Vagina (tissue), 2 donors: ENCODE measurements around the gene TBC1D4. TPM values are rescaled to one million over a fixed set of nuclear protein-coding genes. Genes with fewer than 3 reads are reported as not detected.
"Not testable (repeated sequence)": the region's sequence is repeated elsewhere in the genome, so short reads cannot be mapped to it uniquely, and the experiment has no call there.

Experiments
- DNase-seq, 2 donors: peaks; one replicate each; pipeline ENCODE4 v3.0.0-alpha.2; 2017; ENCODE audit errors: extremely low spot score in 2 of 2
- H3K27ac ChIP-seq: fragments of 200-600 bp; sonication (generic); one replicate; pipeline ENCODE4 v1.5.1; 2019
- H3K27me3 ChIP-seq: fragments of 200-600 bp; sonication (generic); one replicate; pipeline ENCODE4 v1.5.1; 2019
- H3K36me3 ChIP-seq, 2 donors: fragments of 200-600 bp; sonication (generic); one replicate each; pipeline ENCODE4 v1.5.1; 2017 to 2019
- H3K4me1 ChIP-seq: fragments of 200-600 bp; sonication (generic); one replicate; pipeline ENCODE4 v1.5.1; 2019
- H3K4me3 ChIP-seq, 2 donors: fragments of 200-600 bp; sonication (generic); 1 replicate in 1 of 2; 2 replicates in 1 of 2; pipeline ENCODE4 v1.5.1; 2016 to 2019
- H3K9me3 ChIP-seq: fragments of 200-600 bp; sonication (generic); one replicate; pipeline ENCODE4 v1.5.1; 2019
- POLR2A ChIP-seq, 2 donors: fragments of 450-650 bp; IDR thresholded peaks; one replicate each; pipeline ENCODE4 v1.6.1; 2017; ENCODE audit warnings: antibody characterized with exemption in 2 of 2, mild to moderate bottlenecking in 2 of 2, moderate library complexity in 2 of 2
- POLR2AphosphoS5 ChIP-seq, 2 donors: sonication (generic); formaldehyde crosslinking; IDR thresholded peaks; one replicate each; pipeline ENCODE4 v1.9.0; 2017; ENCODE audit warnings: antibody characterized with exemption in 2 of 2, mild to moderate bottlenecking in 2 of 2, low read depth in 1 of 2; ENCODE audit not compliant: insufficient read depth in 1 of 2
- intact Hi-C: fragments of 100-400 bp; cut with DNase I; formaldehyde crosslinking; loops from one replicate; pipeline ENCODE4 v1.15.1; 2023
- total RNA-seq: library from RNA; depleted of rRNA; stranded (reverse); fragments of >200 nt; gene quantifications from one replicate; pipeline ENCODE4 v1.2.3, GENCODE V29; 2016
- TF ChIP-seq, protein P1 (sequence below), 3 experiments: fragments of 450-650 bp in 2 of 3; fragments of 200-600 bp in 1 of 3; sonication (generic) in 1 of 3; IDR thresholded peaks; one replicate each; pipeline ENCODE4 v1.5.1; 2017 to 2019; ENCODE audit warnings: antibody characterized with exemption in 3 of 3, mild to moderate bottlenecking in 2 of 3, moderate library complexity in 2 of 3

The TBC1D4 gene
- total RNA-seq, 1 donor from 2014 or later: 25.0 TPM

DNA sequence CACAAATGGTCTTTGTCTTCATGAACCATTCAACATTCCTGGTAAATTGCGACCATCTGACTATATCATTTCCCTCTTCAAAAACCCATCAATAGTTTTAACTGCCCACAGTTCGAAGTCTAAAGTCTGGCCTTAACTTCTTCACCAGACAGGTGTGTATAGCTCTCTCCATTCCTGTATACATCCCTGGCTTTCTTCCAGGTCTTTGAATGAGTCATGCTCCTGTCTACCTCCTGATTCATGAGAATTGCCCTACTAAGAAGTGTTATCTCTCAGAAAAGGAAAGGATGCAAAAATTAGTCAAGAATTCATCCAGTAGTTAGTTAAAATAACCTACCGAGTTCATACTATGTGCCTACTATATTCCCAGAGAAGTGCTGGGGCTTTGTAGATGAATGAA lies 225.0 kb downstream of the TBC1D4 start:
- intact Hi-C loops: no loop called here
- DNase-seq: no peak
- H3K27ac ChIP-seq: no peak overlapping the region
- H3K27me3 ChIP-seq: no peaks in the 10 kb centered on the region
- no peak overlapping the region for H3K4me3 ChIP-seq
- H3K4me1 ChIP-seq: no peaks in the 10 kb centered on the region
- TF ChIP-seq POLR2AphosphoS5 (IDR thresholded peaks at IDR 0.05; ENCODE audit: insufficient read depth in 1 of 2, low read depth in 1 of 2) (no peak), POLR2A (IDR thresholded peaks at IDR 0.05) (no peak)
- TF ChIP-seq, protein P1, sequence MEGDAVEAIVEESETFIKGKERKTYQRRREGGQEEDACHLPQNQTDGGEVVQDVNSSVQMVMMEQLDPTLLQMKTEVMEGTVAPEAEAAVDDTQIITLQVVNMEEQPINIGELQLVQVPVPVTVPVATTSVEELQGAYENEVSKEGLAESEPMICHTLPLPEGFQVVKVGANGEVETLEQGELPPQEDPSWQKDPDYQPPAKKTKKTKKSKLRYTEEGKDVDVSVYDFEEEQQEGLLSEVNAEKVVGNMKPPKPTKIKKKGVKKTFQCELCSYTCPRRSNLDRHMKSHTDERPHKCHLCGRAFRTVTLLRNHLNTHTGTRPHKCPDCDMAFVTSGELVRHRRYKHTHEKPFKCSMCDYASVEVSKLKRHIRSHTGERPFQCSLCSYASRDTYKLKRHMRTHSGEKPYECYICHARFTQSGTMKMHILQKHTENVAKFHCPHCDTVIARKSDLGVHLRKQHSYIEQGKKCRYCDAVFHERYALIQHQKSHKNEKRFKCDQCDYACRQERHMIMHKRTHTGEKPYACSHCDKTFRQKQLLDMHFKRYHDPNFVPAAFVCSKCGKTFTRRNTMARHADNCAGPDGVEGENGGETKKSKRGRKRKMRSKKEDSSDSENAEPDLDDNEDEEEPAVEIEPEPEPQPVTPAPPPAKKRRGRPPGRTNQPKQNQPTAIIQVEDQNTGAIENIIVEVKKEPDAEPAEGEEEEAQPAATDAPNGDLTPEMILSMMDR (IDR thresholded peaks at IDR 0.05): no peak
- no peaks in the 10 kb centered on the region for H3K9me3 ChIP-seq
- H3K36me3 ChIP-seq: no peaks in the 10 kb centered on the region

DNA sequence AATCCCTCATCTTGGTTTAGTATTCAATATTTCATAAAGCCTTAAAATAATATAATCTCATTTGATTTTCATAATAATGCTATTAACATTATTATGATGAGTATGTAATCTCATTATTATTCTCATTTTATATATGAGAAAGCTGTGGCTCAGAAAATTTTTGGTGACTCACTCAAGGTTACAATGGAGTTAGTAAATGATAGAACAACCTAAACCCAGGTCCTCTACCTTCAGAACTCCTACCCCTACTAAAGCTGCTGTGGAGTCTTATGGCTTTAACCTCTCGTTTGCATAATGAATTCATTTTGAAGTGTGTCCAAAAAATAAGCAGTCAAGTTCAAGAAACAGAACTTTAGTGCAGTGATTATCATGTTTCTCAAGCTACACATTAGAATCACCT lies 226.3 kb downstream of the TBC1D4 start:
- Histone ChIP-seq H3K36me3 (no peaks in the 10 kb centered on the region), H3K4me3 (no peak overlapping the region), H3K9me3 (no peaks in the 10 kb centered on the region), H3K27me3 (no peaks in the 10 kb centered on the region), H3K4me1 (no peaks in the 10 kb centered on the region), H3K27ac (no peak overlapping the region)
- no peak for DNase-seq
- intact Hi-C loops: no loop called here
- TF ChIP-seq POLR2AphosphoS5 (IDR thresholded peaks at IDR 0.05; ENCODE audit: insufficient read depth in 1 of 2, low read depth in 1 of 2) (no peak), POLR2A (IDR thresholded peaks at IDR 0.05) (no peak)
- TF ChIP-seq, protein P1 (IDR thresholded peaks at IDR 0.05): no peak

DNA sequence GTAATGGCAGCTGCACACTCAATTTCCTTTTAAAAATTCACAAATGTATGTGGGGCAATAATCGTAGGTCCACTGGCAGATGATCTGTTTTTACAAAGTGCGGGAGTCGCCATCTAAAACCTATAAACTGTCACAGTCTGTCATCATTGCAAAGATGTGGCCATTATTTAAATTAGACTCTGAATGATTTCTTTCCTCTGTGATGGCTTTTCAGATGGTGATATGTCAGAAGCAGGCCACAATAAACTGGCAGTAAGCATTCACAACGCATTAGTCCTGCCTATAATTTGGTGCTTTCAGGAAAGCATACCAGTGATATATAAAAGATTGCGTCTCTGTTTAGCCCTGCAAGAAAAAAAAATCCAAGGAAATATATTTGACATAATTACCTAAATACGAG lies 226.8 kb downstream of the TBC1D4 start:
- Histone ChIP-seq H3K36me3 (no peaks in the 10 kb centered on the region), H3K9me3 (no peaks in the 10 kb centered on the region), H3K4me1 (no peaks in the 10 kb centered on the region), H3K27me3 (no peaks in the 10 kb centered on the region), H3K27ac (no peak overlapping the region), H3K4me3 (no peak overlapping the region)
- TF ChIP-seq, protein P1 (IDR thresholded peaks at IDR 0.05): no peak
- TF ChIP-seq POLR2A (IDR thresholded peaks at IDR 0.05) (no peak), POLR2AphosphoS5 (IDR thresholded peaks at IDR 0.05; ENCODE audit: insufficient read depth in 1 of 2, low read depth in 1 of 2) (no peak)
- no peak for DNase-seq
- intact Hi-C loops: no loop called here

DNA sequence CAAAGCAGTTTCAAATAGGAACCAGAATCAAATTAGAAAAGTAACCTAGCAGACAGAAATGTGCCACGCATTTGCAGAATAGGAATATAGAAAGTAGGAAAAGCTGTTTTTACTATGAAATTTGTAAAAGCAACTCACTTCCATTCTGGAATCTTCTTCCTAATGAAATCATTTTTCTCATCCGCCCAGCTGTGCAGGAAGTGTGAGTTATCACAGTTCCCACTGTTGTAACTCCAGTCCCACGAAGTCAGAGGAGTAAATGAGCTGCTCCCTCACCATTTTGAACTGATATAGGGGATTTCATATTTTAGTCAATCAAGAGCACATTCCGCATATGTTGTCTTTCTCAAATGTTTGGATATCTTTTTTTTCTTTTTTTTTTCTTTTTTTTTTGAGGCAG lies 230.8 kb downstream of the TBC1D4 start:
- H3K9me3 ChIP-seq: no peaks in the 10 kb centered on the region
- intact Hi-C loops: no loop called here
- TF ChIP-seq POLR2AphosphoS5 (IDR thresholded peaks at IDR 0.05; ENCODE audit: insufficient read depth in 1 of 2, low read depth in 1 of 2) (no peak), POLR2A (IDR thresholded peaks at IDR 0.05) (no peak)
- TF ChIP-seq, protein P1 (IDR thresholded peaks at IDR 0.05): no peak

DNA sequence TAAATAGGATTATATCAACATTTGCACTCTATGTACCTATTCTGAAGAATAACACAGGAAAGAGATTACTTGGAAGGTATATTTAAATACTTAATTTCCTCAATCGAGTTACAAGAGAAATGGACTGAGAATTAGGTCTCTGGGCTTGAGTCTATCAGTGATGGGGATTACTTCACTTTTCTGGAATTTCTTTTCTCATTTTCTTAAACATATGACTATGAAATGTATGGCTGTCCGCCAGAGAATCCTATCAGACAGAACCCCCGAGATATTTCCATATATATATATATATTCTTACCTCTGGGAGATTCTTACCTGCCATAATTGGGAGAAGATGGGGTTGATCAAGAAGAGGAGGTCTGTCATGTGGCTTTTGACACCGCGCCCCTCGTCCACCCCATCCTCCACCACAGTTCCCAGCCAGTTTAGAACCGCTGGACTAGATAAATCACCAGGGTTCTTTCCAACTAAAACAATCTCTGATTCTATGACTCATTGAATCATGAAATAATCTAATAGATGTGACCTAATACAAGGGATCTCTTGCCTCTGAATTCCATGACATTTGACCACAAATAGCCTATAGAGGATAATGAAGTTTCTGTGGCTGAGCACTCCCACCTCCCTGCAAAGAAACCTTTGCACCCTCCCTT lies 231.3 kb downstream of the TBC1D4 start:
- H3K27ac ChIP-seq: no peak overlapping the region
- H3K36me3 ChIP-seq: no peaks in the 10 kb centered on the region
- TF ChIP-seq POLR2AphosphoS5 (IDR thresholded peaks at IDR 0.05; ENCODE audit: insufficient read depth in 1 of 2, low read depth in 1 of 2) (no peak), POLR2A (IDR thresholded peaks at IDR 0.05) (no peak)
- TF ChIP-seq, protein P1 (IDR thresholded peaks at IDR 0.05): no peak
- intact Hi-C loops: no loop called here
- no peaks in the 10 kb centered on the region for H3K9me3 ChIP-seq
- H3K4me3 ChIP-seq: no peak overlapping the region
- DNase-seq: no peak
- H3K4me1 ChIP-seq: no peaks in the 10 kb centered on the region
- no peaks in the 10 kb centered on the region for H3K27me3 ChIP-seq

More for the DNA sequence above, 230.8 kb downstream of the TBC1D4 start:
- no peak for DNase-seq
- no peaks in the 10 kb centered on the region for H3K4me1 ChIP-seq
- H3K4me3 ChIP-seq: no peak overlapping the region
- no peaks in the 10 kb centered on the region for H3K27me3 ChIP-seq
- no peaks in the 10 kb centered on the region for H3K36me3 ChIP-seq
- no peak overlapping the region for H3K27ac ChIP-seq

DNA sequence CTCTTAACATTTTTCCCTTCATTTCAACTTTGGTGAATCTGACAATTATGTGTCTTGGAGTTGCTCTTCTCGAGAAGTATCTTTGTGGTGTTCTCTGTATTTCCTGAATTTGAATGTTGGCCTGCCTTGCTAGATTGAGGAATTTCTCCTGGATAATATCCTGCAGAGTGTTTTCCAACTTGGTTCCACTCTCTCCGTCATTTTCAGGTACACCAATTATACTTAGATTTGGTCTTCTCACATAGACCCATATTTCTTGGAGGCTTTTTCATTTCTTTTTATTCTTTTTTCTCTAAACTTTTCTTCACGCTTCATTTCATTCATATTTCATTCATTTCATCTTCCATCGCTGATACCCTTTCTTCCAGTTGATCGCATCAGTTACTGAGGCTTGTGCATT lies 236.4 kb downstream of the TBC1D4 start:
- H3K27ac ChIP-seq, H3K4me1 ChIP-seq, intact Hi-C loops, H3K9me3 ChIP-seq, H3K27me3 ChIP-seq, H3K4me3 ChIP-seq, H3K36me3 ChIP-seq, DNase-seq: not testable (repeated sequence)

DNA sequence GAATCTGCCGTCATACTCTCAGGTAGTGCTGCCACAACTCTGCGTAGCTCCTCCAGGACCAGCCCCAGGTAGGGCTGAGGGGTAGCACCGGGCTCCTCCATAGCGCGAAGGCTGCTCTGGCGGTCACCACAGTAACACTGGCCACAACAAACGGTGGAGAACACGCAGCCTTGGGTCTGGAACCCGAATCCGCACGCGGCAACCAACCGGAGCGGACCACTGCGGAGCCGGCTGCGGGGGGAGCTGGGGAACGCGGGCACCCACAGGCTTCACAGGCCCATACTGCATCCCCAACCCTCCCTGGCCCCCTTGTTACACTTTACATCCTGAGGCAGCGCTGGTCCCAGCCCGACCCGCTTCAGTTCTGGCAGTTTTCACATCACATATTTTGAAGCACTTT lies 241.7 kb downstream of the TBC1D4 start:
- DNase-seq, H3K4me3 ChIP-seq, intact Hi-C loops, H3K36me3 ChIP-seq, H3K27me3 ChIP-seq, H3K27ac ChIP-seq, H3K9me3 ChIP-seq, H3K4me1 ChIP-seq: not testable (repeated sequence)
